ENCODE results near the gene PNPLA3. TPM values are rescaled to one million over a fixed set of nuclear protein-coding genes. Genes with fewer than 3 reads are reported as not detected.

Gene PNPLA3
- total RNA-seq, 1 experiment from 2014 or later = 17.5 TPM

- no peaks in the 10 kb centered on the region for H3K27me3 Mint-ChIP-seq (ENCODE audit: low read depth)
- H3K27ac ChIP-seq (ENCODE audit: insufficient read length, low read depth, low read length) = no peak overlapping the region
- H2AFZ ChIP-seq (ENCODE audit: low read length) = no peak overlapping the region
- H3K18ac ChIP-seq (ENCODE audit: insufficient read length, low read depth, low read length) = no peak overlapping the region
- no peak overlapping the region for H4K8ac ChIP-seq (replicated peaks; ENCODE audit: insufficient read length, low read depth, low read length)
- no peak overlapping the region for H4K91ac ChIP-seq (ENCODE audit: insufficient read length, low read depth, low read length)
- H3K23me2 ChIP-seq (ENCODE audit: insufficient read length, low read depth, low read length, poor library complexity, severe bottlenecking) = no peaks in the 10 kb centered on the region
- no peaks in the 10 kb centered on the region for H3K9me3 ChIP-seq (ENCODE audit: control insufficient read depth, low read depth, low read length)
- H2BK15ac ChIP-seq (ENCODE audit: low read depth, low read length) = no peak overlapping the region
- no peak overlapping the region for H3K56ac ChIP-seq (ENCODE audit: insufficient read length, low read depth, low read length)
- H2AK5ac ChIP-seq (ENCODE audit: insufficient read length, low read length) = no peak overlapping the region
- no peaks in the 10 kb centered on the region for H3K27me3 ChIP-seq (ENCODE audit: insufficient read depth, low read length)
- H4K20me1 ChIP-seq (ENCODE audit: control insufficient read depth, insufficient read depth, insufficient read length) = no peaks in the 10 kb centered on the region
- no peak overlapping the region for H3K14ac ChIP-seq (ENCODE audit: insufficient read depth, low read length)
- H2BK120ac ChIP-seq (ENCODE audit: low read depth, low read length, poor library complexity, severe bottlenecking) = no peak overlapping the region
- no peak overlapping the region for H3K4me2 ChIP-seq (ENCODE audit: insufficient read depth, insufficient read length, low read length)
- H3K23ac ChIP-seq (ENCODE audit: insufficient read length, low read depth, low read length) = no peak overlapping the region
- no peaks in the 10 kb centered on the region for H3K79me1 ChIP-seq (ENCODE audit: insufficient read depth, low read depth, low read length, poor library complexity, severe bottlenecking)
- TF ChIP-seq CTCF (conservative IDR thresholded peaks at IDR 0.05) = no peak
- no peak overlapping the region for H3K4me3 Mint-ChIP-seq
- no peak overlapping the region for H2BK20ac ChIP-seq (ENCODE audit: low read depth, low read length, poor library complexity, severe bottlenecking)
- H3K9ac ChIP-seq (ENCODE audit: extremely low read depth, insufficient read length, low read length) = no peak overlapping the region
- no peaks in the 10 kb centered on the region for H3K79me2 ChIP-seq (ENCODE audit: insufficient read depth, low read length)
- H3T11ph ChIP-seq (ENCODE audit: low read length) = no peak overlapping the region
- H3K36me3 Mint-ChIP-seq (ENCODE audit: insufficient read depth in 1 of 3, low read depth in 3 of 3) = peaks cover 39 to 81% (median 68%) of the 10 kb centered on the region in 3 experiments; a peak in 6 of 7 replicates
- no peaks in the 10 kb centered on the region for H3K9me3 Mint-ChIP-seq
- no CpG with 5 or more reads among the region's 8 CpGs for WGBS (ENCODE audit: extremely low coverage, insufficient read length, low lambda C conversion rate)
- H3K4ac ChIP-seq (ENCODE audit: low read depth, low read length) = no peak overlapping the region
- H2BK5ac ChIP-seq (ENCODE audit: insufficient read length, low read length) = no peak overlapping the region
- H4K5ac ChIP-seq (ENCODE audit: insufficient read length, low read depth, low read length) = no peak overlapping the region
- no peak for DNase-seq
- H2BK12ac ChIP-seq (ENCODE audit: insufficient read length, low read depth, low read length) = no peak overlapping the region
- no peaks in the 10 kb centered on the region for H3K4me1 ChIP-seq (ENCODE audit: insufficient read depth, low read length)
- no peak overlapping the region for H3K27ac Mint-ChIP-seq
- no peaks in the 10 kb centered on the region for H3K4me1 Mint-ChIP-seq
Observed at GRCh38 chr22:43971112-43971511, 47.5 kb downstream of the PNPLA3 start.
